Head of caudate nucleus (tissue), 42 donors: Measurements from ENCODE around the gene DNAJB9.
"Not testable (repeated sequence)": the region's sequence is repeated elsewhere in the genome, so short reads cannot be mapped to it uniquely, and the experiment has no call there.

Source experiments
- DNase-seq, 42 donors: peaks; one replicate each; pipeline versions ENCODE4 v3.0.0 to v3.0.0-alpha.2; 2020 to 2021; ENCODE audit warnings: mixed read lengths in 7 of 42
- intact Hi-C: fragments of 100-400 bp; cut with DNase I; formaldehyde crosslinking; loops from one replicate; pipeline ENCODE4 v1.15.0; 2022

DNAJB9 gene

GRCh38 chr7:108569381-108570145, at the start of gene DNAJB9, which contains the start of gene THAP5:
Gene DNAJB9, plus strand, starts transcription at chr7:108569874. Its CDS starts 1,853 bp downstream, at chr7:108571727.
Gene THAP5, minus strand, starts transcription at chr7:108569706. Its CDS starts 137 bp downstream, at chr7:108569569.
- peak; percentile 99 to 100 (median 100) for DNase-seq
- intact Hi-C loops, result loop anchor here (2.0 kb wide), 1 partner anchor 43 kb away; the partner anchor contains the start of gene PNPLA8

- DNase-seq, result no peak
- intact Hi-C loops, result no loop called here
Observed at GRCh38 chr7:108522780-108523179, 46.9 kb upstream of the DNAJB9 start.

DNA sequence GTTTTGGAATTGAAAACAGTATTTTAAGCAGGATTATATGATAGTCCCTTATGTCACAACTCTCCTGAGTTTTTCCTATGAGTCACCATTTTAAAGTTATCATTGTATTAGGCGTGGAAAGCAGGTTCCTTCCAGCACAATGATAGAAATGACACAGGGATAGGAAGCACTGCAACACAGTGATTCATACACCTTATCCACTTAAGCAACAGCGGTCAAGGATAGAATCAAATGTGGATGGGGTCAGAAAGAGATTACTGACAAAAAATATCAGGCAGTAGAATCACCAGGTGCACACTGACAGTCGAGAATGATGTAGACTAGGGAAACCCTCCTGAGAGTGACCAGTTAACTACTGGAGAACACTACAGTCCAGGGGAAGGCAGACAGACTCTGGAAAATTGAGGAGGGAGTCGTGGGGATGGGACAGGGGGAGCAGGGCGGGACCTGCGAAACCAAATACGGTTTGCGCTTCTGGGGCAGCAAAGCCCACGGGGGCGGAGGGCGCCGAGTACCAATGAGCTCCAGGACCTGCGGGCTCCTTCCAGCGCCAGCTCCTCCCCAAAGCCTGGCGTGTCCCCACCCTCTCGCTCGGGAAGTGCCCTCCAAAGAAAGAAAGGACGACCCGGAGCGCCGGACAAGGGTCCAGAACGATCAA, 44.2 kb upstream of the DNAJB9 start:
- intact Hi-C loops, result no loop called here
- DNase-seq, result peak in 4 of 42 donors; percentile 71 to 88 (median 86)

- intact Hi-C loops, result loop anchor here (2.0 kb wide), 1 partner anchor 43 kb away; the partner anchor contains the start of genes DNAJB9 and THAP5
- DNase-seq, result peak; percentile 100
Observed at GRCh38 chr7:108525985-108526767, 43.5 kb upstream of the DNAJB9 start, which contains the start of gene PNPLA8. Gene PNPLA8, minus strand, starts transcription at chr7:108526135. Its CDS starts 10,644 bp downstream, at chr7:108515491.

GRCh38 chr7:108526768-108527017, 43.0 kb upstream of the DNAJB9 start:
- DNase-seq, result no peak
- intact Hi-C loops, result loop anchor here (2.0 kb wide), 1 partner anchor 42 kb away; the partner anchor contains the start of genes DNAJB9 and THAP5

- intact Hi-C loops, result no loop called here
- DNase-seq, result no peak
Observed at GRCh38 chr7:108528183-108528712, 41.4 kb upstream of the DNAJB9 start.

GRCh38 chr7:108529341-108529740, 40.3 kb upstream of the DNAJB9 start:
- intact Hi-C loops, result no loop called here
- no peak for DNase-seq

DNA sequence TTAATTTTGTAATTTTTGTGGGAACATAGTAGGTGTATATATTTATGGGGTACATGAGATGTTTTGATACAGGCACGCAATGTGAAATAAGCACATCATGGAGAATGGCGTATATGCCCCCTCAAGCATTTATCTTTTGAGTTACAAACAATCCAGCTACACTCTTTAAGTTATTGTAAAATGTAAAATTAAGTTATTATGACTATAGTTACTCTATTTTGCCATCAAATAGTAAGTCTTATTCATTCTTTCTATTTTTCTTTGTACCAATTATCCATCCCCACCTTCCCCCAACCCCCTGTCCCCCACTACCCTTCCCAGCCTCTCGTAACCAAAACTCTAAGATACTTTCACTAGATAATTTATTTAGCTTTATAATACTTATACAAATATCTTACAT, 36.0 kb upstream of the DNAJB9 start:
- DNase-seq, result no peak
- intact Hi-C loops, result no loop called here

GRCh38 chr7:108535257-108535656, 34.4 kb upstream of the DNAJB9 start:
- intact Hi-C loops, result no loop called here

GRCh38 chr7:108535744-108536143, 33.9 kb upstream of the DNAJB9 start:
- intact Hi-C loops, result no loop called here
- no peak for DNase-seq

More at GRCh38 chr7:108535257-108535656, 34.4 kb upstream of the DNAJB9 start:
- no peak for DNase-seq

- intact Hi-C loops, result no loop called here
- no peak for DNase-seq
Observed at GRCh38 chr7:108537229-108537628, 32.4 kb upstream of the DNAJB9 start.

- intact Hi-C loops, result not testable (repeated sequence)
Observed at GRCh38 chr7:108538236-108538635, 31.4 kb upstream of the DNAJB9 start.

GRCh38 chr7:108538685-108539084, 31.0 kb upstream of the DNAJB9 start:
- intact Hi-C loops, DNase-seq: not testable (repeated sequence)

More at GRCh38 chr7:108538236-108538635, 31.4 kb upstream of the DNAJB9 start:
- DNase-seq, result not testable (repeated sequence)

GRCh38 chr7:108541478-108541877, 28.2 kb upstream of the DNAJB9 start:
- DNase-seq, result no peak
- intact Hi-C loops, result no loop called here

DNA sequence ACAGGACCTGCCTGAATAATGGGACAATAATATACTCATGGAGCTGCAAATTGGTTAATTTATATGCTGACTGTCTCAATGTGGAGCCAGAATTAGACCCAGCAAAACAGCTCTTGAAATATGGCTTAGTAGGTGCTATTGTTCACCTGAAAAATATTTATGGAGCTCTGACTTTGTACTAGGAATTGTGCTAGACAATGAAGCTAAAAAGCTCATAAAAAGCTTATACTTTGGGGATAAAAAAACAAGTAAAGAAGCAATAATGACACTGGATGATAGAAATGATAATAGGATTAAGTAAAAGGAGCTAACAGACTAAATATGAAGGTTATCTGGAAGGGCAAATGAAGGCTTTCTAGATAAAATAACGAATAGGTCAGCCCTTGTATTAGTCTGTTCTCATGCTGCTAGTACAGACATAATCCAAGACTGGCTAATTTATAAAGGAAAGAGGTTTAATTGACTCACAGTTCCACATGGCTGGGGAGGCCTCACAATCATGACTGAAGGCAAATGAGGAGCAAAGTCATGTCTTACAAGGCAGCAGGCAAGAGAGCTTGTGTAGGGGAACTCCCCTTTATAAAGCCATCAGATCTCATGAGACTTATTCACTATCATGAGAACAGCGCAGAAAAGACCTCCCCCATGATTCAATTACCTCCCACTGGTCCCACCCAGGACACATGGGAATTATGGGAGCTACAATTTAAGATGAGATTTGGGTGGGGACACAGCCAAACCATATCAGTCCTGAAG, 21.4 kb upstream of the DNAJB9 start:
- intact Hi-C loops, DNase-seq: not testable (repeated sequence)

- intact Hi-C loops, DNase-seq: not testable (repeated sequence)
Observed at GRCh38 chr7:108556665-108557064, 13.0 kb upstream of the DNAJB9 start.

DNA sequence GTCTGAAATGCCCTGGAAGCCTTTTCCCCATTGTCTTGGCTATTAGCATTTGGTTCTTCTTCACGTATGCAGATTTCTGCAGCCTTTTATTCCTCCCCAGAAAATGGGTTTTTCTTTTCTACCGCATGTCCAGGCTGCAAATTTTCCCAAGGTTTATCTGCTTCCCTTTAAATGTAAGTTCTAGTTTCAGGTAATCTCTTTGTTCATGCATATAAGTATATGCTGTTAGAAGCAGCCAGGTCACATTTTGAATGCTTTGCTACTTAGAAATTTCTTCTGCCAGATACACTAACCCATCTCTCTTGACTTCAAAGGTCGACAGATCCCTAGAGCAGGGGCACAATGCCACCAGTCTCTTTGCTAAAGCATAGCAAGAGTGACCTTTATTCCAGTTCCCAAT, 12.5 kb upstream of the DNAJB9 start:
- intact Hi-C loops, result no loop called here
- no peak for DNase-seq

DNA sequence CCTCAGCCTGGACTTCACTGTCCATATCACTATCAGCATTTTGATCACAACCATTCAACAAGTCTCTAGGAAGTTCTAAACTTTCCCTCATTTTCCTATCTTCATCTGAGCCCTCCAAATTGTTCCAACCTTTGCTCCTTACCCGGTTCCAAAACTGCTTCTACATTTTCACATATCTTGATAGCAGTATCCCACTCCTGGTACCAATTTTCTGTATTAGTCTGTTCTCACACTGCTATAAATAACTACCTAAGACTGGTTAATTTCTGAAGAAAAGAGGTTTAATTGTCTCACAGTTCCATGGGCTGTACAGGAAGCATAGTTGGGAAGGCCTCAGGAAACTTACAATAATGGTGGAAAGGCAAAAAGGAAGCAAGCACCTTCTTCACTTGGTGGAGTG, 12.1 kb upstream of the DNAJB9 start:
- no peak for DNase-seq

GRCh38 chr7:108559253-108559652, 10.4 kb upstream of the DNAJB9 start:
- DNase-seq, result no peak
- intact Hi-C loops, result no loop called here

More for the DNA sequence above, 12.1 kb upstream of the DNAJB9 start:
- intact Hi-C loops, result no loop called here
